ENCODE results near the gene GPD2. TPM values are rescaled to one million over a fixed set of nuclear protein-coding genes. Genes with fewer than 3 reads are reported as not detected.

The GPD2 gene
- total RNA-seq (ENCODE audit: low replicate concordance) = 25.3 and 56.3 TPM in 2 replicates
- long read RNA-seq, full-length matches to known transcripts = 19 of 34 reads
- long read RNA-seq, partial matches to known transcripts = 0 of 34 reads
- long read RNA-seq, other reads (novel, unspliced or antisense) = 15 of 34 reads

- Mint-ChIP-seq H3K27me3 (no peaks in the 10 kb centered on the region), H3K4me3 (peak within 1 kb of the TSS; percentile 96), H3K27ac (peak within 1 kb of the TSS; percentile 97), H3K36me3 (peaks cover 11% of the 10 kb centered on the region), H3K9me3 (no peaks in the 10 kb centered on the region), H3K4me1 (ENCODE audit: unreplicated experiment) (peaks cover 23% of the 10 kb centered on the region)
- peak; percentile 87 for DNase-seq (ENCODE audit: extremely low spot score, unreplicated experiment)
- TF ChIP-seq, protein P1, sequence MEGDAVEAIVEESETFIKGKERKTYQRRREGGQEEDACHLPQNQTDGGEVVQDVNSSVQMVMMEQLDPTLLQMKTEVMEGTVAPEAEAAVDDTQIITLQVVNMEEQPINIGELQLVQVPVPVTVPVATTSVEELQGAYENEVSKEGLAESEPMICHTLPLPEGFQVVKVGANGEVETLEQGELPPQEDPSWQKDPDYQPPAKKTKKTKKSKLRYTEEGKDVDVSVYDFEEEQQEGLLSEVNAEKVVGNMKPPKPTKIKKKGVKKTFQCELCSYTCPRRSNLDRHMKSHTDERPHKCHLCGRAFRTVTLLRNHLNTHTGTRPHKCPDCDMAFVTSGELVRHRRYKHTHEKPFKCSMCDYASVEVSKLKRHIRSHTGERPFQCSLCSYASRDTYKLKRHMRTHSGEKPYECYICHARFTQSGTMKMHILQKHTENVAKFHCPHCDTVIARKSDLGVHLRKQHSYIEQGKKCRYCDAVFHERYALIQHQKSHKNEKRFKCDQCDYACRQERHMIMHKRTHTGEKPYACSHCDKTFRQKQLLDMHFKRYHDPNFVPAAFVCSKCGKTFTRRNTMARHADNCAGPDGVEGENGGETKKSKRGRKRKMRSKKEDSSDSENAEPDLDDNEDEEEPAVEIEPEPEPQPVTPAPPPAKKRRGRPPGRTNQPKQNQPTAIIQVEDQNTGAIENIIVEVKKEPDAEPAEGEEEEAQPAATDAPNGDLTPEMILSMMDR (conservative IDR thresholded peaks at IDR 0.05) = peak; percentile 51
Measured at GRCh38 chr2:156435718-156436496, at the start of gene GPD2. Gene GPD2, plus strand, starts transcription at chr2:156436379. Its CDS starts 39,727 bp downstream, at chr2:156476106.

DNA sequence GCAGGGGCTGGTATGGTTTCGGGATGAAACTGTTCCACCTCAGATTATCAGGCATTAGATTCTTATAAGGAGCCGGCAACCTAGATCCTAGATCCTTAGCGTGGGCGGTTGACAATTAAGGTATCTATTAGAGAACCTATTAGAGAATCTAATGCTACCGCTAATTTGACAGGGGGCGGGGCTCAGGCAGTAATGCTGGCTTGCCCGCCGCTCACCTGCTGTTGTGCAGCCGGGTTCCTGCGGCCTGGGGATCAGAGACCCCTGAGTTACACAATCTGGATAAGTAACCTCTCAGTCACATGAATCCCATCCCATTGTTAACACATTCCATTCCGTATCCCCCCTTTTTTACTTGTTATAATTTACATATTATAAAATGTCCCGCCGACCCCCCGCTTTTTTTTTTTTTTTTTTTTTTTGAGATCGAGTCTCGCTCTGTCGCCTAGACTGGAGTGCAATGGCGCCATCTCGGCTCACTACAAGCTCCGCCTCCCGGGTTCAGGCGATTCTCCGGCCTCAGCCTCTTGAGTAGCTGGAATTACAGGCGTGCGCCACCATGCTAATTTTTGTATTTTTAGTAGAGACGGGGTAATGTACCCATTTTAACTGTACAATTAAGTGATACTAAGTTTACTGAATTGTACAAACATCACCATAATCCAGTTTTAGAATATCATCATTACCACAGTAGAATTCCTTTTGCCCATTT is 42.0 kb upstream of the GPD2 start:
- Mint-ChIP-seq H3K27me3 (no peaks in the 10 kb centered on the region), H3K27ac (no peak overlapping the region), H3K4me3 (no peak overlapping the region), H3K36me3 (no peaks in the 10 kb centered on the region), H3K4me1 (ENCODE audit: unreplicated experiment) (peaks cover 4% of the 10 kb centered on the region), H3K9me3 (no peaks in the 10 kb centered on the region)
- TF ChIP-seq, protein P1 (conservative IDR thresholded peaks at IDR 0.05) = no peak
- DNase-seq (ENCODE audit: extremely low spot score, unreplicated experiment) = no peak

DNA sequence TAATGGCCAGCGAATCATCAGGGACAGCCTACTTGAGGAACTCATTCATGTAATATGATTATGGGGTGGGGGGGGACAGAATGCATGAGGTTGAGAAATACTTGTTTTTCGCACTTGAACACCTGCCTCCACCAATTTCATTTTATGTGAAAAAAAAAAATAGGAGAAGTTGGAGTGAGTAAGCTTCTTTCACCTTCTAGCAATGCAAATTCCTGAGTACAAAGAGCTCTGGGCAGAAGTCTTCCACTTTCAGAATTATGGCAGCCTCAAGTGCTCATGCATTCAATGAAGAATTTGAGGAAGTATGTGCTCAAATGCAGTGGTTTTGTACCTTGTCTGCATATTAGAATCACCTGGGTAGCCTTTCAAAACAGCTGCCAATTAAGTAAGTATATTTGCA is 40.1 kb upstream of the GPD2 start:
- H3K4me3 Mint-ChIP-seq = no peak overlapping the region
- TF ChIP-seq, protein P1 (conservative IDR thresholded peaks at IDR 0.05) = no peak
- peaks cover 8% of the 10 kb centered on the region for H3K27me3 Mint-ChIP-seq
- DNase-seq (ENCODE audit: extremely low spot score, unreplicated experiment) = no peak
- H3K9me3 Mint-ChIP-seq = no peaks in the 10 kb centered on the region
- H3K4me1 Mint-ChIP-seq (ENCODE audit: unreplicated experiment) = peaks cover 9% of the 10 kb centered on the region
- no peak overlapping the region for H3K27ac Mint-ChIP-seq
- H3K36me3 Mint-ChIP-seq = peaks cover 4% of the 10 kb centered on the region

GRCh38 chr2:156397229-156397628 is 39.0 kb upstream of the GPD2 start:
- H3K27me3 Mint-ChIP-seq = peaks cover 8% of the 10 kb centered on the region
- no peaks in the 10 kb centered on the region for H3K9me3 Mint-ChIP-seq
- H3K4me3 Mint-ChIP-seq = peak overlapping the region; percentile 37
- no peak overlapping the region for H3K27ac Mint-ChIP-seq
- TF ChIP-seq, protein P1 (conservative IDR thresholded peaks at IDR 0.05) = no peak
- no peak for DNase-seq (ENCODE audit: extremely low spot score, unreplicated experiment)
- H3K36me3 Mint-ChIP-seq = peaks cover 4% of the 10 kb centered on the region
- H3K4me1 Mint-ChIP-seq (ENCODE audit: unreplicated experiment) = peaks cover 9% of the 10 kb centered on the region

- H3K9me3 Mint-ChIP-seq = no peaks in the 10 kb centered on the region
- peaks cover 9% of the 10 kb centered on the region for H3K4me1 Mint-ChIP-seq (ENCODE audit: unreplicated experiment)
- no peak overlapping the region for H3K27ac Mint-ChIP-seq
- H3K4me3 Mint-ChIP-seq = no peak overlapping the region
- H3K27me3 Mint-ChIP-seq = peaks cover 8% of the 10 kb centered on the region
- TF ChIP-seq, protein P1 (conservative IDR thresholded peaks at IDR 0.05) = no peak
- DNase-seq (ENCODE audit: extremely low spot score, unreplicated experiment) = no peak
- H3K36me3 Mint-ChIP-seq = peaks cover 4% of the 10 kb centered on the region
Measured at GRCh38 chr2:156398176-156398575, 38.0 kb upstream of the GPD2 start.
